RWPE1 (cell line): ENCODE measurements around the gene DCUN1D4.

Experiments
- CTCF ChIA-PET: fragments of 350-600 bp; sonication (Branson Sonifier 250); formaldehyde crosslinking; extraction: SDS; loops from one replicate; lab custom pipeline; 2021; lab: Yijun Ruan, JAX
- POLR2A ChIA-PET: fragments of 400-600 bp; formaldehyde crosslinking; extraction: SDS; loops from one replicate; lab custom pipeline; 2020; ENCODE audit warnings: antibody characterized with exemption; ENCODE audit not compliant: low non-redundant PET; lab: Yijun Ruan, JAX
- DNase-seq: peaks from one replicate; pipeline ENCODE4 v3.0.0; 2012; ENCODE audit warnings: low spot score
- H3K27ac ChIP-seq: fragments of 450-650 bp; 2 replicates; pipeline ENCODE4 v1.5.1; 2017
- TF ChIP-seq, protein P1 (sequence below): fragments of 450-650 bp; conservative IDR thresholded peaks from 2 replicates; pipeline ENCODE4 v1.5.1; 2017; ENCODE audit warnings: low read depth, mild to moderate bottlenecking

Gene DCUN1D4

DNA sequence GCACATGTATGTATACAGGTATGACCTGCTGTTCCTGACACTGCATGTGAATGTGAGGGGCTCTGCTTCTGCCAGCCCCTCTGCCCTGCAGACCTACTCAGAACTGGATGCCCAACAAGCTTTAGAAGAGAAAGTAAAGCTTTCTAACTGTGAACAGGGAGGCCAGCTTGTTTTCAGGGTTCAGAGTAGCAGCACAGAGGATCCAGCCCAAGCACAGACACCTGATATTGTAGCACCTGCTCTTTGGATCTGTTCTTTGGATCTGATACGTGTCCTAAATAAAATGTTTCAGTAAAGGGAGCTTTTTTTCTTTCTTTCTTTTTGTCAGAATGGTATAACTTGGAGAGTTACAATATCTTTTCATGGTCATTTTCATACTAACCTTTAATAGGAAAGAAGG lies 19.2 kb downstream of the DCUN1D4 start:
- ChIA-PET CTCF (no interaction called here), POLR2A (no interaction called here)
- H3K27ac ChIP-seq = no peak overlapping the region
- TF ChIP-seq, protein P1, sequence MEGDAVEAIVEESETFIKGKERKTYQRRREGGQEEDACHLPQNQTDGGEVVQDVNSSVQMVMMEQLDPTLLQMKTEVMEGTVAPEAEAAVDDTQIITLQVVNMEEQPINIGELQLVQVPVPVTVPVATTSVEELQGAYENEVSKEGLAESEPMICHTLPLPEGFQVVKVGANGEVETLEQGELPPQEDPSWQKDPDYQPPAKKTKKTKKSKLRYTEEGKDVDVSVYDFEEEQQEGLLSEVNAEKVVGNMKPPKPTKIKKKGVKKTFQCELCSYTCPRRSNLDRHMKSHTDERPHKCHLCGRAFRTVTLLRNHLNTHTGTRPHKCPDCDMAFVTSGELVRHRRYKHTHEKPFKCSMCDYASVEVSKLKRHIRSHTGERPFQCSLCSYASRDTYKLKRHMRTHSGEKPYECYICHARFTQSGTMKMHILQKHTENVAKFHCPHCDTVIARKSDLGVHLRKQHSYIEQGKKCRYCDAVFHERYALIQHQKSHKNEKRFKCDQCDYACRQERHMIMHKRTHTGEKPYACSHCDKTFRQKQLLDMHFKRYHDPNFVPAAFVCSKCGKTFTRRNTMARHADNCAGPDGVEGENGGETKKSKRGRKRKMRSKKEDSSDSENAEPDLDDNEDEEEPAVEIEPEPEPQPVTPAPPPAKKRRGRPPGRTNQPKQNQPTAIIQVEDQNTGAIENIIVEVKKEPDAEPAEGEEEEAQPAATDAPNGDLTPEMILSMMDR = no peak
- DNase-seq = no peak

DNA sequence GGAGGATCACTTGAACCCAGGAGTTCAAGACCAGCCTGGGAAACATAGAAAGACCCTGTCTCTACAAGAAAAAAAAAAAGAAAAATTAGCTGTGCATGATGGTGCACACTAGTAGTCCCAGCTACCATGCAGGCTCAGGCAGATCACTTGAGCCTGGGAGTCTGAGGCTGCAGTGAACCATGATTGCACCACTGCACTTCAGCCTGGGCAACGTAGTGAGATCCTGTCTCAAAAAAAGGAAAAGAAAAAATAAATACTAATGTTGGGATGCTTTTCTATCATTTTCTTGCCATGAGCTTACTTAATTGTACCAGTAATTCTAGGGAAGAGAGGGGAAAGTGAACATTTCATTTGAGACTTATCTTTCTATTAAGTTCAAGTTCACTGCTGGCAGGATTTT lies 19.8 kb downstream of the DCUN1D4 start:
- CTCF ChIA-PET = no interaction called here
- TF ChIP-seq, protein P1 = no peak
- no peak for DNase-seq
- POLR2A ChIA-PET = no interaction called here
- no peak overlapping the region for H3K27ac ChIP-seq

DNA sequence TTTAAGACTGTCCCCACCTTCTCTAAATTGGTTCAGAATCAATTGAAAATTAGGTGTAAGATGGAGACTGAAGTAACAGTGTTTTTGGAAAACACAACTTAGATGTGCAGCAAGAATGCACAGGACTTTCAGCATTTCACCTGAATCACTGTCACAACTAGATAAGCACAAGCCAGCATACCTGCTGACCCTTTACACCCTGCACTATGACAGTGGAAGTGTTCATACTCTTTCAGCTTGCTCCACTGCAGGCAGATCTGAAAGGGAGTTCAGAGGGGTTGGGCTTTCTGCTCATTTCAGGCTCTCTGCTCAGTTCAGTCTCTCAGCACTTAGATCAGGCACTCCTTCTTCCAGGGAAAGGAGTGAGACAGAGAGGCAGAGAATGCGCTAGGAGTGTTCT lies 22.8 kb downstream of the DCUN1D4 start:
- TF ChIP-seq, protein P1 = no peak
- H3K27ac ChIP-seq = no peak overlapping the region
- CTCF ChIA-PET = no interaction called here
- DNase-seq = no peak
- POLR2A ChIA-PET = no interaction called here

DNA sequence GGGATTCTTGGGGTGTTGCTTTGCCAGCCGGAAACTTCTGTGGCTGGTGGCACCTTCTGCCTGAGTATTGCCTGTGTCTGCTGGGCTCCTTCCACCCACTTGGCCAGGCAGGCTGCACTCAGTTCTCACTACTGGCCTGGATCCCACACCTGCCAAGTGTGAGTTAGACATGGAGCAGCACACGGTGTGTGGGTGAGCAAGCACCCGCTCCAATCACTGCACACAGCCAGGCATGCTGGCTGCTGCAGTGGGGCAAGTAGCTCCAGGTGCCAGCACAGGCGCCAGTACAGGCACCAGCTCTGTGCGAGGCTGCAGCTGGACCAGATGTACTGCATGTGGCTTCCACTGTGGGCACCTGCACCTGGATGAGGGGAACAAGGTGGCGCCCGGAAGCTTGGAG lies 23.9 kb downstream of the DCUN1D4 start:
- CTCF ChIA-PET = no interaction called here
- no peak for DNase-seq
- TF ChIP-seq, protein P1 = no peak
- H3K27ac ChIP-seq = no peak overlapping the region
- POLR2A ChIA-PET = no interaction called here

DNA sequence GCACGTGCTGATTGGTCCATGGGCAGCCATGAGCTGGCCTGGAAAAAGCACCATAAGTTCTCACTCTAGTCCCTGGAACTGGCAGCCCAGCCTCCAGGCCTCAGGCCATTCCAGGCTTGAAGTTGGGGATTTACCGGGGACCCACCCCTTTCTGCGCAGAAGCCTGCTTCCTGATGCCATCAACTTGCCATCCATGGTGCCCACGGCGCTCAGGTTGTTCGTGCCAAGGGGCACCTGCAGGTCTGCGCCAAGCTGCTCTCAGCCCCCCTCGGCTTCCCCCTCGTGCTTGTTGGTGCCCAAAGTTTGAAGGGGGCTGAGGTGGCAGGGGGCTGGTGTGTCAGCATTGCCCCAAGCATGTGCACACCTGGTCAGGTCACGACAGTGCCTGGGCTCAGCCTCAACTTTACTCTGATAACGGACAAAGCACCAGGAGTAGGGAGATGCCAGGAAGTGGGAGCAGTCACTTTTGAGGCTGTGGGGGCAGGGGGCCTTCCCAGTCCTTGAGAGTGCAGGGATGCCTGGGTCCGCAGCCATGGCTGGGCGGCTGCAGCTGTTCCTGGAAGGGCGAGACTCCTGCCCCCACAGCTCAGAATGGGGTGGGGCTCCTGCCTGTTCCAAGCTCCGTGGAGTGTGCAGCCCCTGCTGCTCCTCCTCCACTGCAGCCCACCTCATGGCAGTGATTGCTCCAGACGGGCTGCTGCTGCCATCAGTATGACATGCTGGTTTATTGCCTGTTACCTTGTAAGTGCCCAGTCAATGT lies 24.9 kb downstream of the DCUN1D4 start:
- no peak overlapping the region for H3K27ac ChIP-seq
- CTCF ChIA-PET = no interaction called here
- DNase-seq = no peak
- POLR2A ChIA-PET = no interaction called here
- TF ChIP-seq, protein P1 = no peak

DNA sequence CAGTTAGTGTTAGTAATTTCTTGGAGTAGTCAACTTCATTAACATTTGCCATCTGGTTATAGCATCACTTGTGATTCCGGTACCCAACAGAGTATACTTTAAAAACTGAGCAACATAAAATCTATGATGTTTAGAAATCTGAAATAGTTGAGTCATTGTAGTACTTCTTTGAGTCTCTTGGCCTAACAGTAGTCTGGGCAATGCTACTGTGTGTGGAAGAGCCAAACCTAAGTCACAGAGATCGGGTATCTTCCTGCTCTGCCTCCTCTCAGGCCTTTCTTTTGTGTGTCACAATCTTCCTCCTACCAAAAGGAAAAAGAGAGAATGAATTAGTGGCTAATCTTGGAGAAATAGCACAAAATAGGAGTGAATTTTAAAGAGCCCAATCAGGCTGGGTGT lies 25.5 kb downstream of the DCUN1D4 start:
- POLR2A ChIA-PET = no interaction called here
- CTCF ChIA-PET = no interaction called here
- DNase-seq = no peak
- H3K27ac ChIP-seq = no peak overlapping the region
- TF ChIP-seq, protein P1 = no peak
